ENCODE data around the gene RAB20. TPM values are rescaled to one million over a fixed set of nuclear protein-coding genes. Genes with fewer than 3 reads are reported as not detected.

Gene RAB20
- total RNA-seq, 2 experiments from 2014 or later = 6.9 to 7.2 TPM

DNA sequence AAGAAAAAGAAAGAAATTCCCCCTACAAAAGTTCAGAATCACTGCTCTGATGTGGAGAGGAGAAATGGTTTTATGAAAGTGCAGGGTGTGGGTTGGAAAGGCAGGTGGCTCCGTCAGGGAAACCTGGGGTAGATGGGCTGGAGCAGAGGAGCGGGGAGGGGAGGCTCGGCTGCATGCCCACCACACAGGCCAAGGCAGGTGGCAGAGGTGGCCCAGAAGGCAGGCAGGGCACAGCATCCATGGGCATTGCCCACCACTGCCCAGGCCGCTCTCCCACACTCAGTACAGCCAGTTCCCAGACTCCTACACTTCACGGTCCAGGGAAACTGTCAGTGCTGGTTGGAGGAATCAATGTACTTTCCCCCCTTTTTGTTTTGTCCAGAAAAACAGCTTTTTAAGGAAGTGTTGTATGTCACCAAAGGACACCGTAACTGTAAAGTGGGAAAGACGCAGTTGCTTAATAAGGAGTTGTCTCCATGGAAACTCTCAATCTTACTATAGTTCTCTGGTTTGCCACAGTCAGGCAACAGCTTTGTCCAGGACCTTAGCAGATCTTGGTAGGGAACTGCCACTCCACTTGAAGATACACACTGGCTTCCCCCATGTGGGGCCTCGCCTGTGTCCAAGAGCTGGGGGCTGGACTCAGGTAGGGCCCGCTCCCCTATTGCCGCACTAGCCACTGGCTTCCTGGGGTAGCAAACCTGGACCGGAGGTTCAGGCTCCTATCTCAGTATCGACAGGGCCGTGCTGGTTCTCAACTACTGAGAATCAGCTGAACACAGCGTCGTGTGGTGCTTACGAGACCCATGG is 82.9 kb downstream of the RAB20 start:
- Mint-ChIP-seq H3K27ac (no peak overlapping the region), H3K4me1 (no peaks in the 10 kb centered on the region), H3K36me3 (ENCODE audit: low read depth) (no peaks in the 10 kb centered on the region), H3K27me3 (peaks cover 5% of the 10 kb centered on the region), H3K4me3 (no peak overlapping the region), H3K9me3 (peaks cover 2% of the 10 kb centered on the region)
- no peak for DNase-seq
- ChIA-PET POLR2A (no interaction called here), CTCF (no interaction called here)

- DNase-seq = no peak
- peaks cover 5% of the 10 kb centered on the region for H3K27me3 Mint-ChIP-seq
- H3K27ac Mint-ChIP-seq = no peak overlapping the region
- CTCF ChIA-PET = no interaction called here
- no peaks in the 10 kb centered on the region for H3K4me1 Mint-ChIP-seq
- H3K4me3 Mint-ChIP-seq = no peak overlapping the region
- no peaks in the 10 kb centered on the region for H3K36me3 Mint-ChIP-seq (ENCODE audit: low read depth)
- peaks cover 2% of the 10 kb centered on the region for H3K9me3 Mint-ChIP-seq
- POLR2A ChIA-PET = no interaction called here
These were observed 83.7 kb downstream of the RAB20 start for GRCh38 chr13:110477706-110478245.

DNA sequence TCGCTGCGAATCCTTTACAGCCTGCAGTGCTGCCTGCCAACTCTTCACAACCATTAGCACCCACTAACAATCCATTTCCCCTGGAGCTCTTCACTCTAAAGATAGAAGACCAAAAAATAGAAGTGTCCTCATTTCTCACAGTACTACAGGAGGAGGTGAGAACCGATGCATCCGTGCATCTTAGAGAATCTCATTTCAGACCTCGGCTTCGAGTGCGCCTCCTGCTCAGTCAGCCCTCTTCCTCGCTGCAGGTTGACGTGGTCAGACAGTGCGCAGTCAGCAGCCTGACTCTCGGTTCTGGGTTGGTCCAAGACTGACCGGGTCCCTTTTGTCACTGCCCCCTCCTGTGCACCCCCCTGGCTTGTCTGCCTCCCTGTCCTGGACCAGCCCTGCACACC is 85.3 kb downstream of the RAB20 start:
- H3K27me3 Mint-ChIP-seq = peaks cover 8% of the 10 kb centered on the region
- H3K4me1 Mint-ChIP-seq = peaks cover 5% of the 10 kb centered on the region
- DNase-seq = no peak
- CTCF ChIA-PET = interaction anchor here (1.5 kb wide), 1 partner anchor 21 kb away, joined by 3 read pairs; no protein-coding TSS in a partner anchor
- H3K9me3 Mint-ChIP-seq = peaks cover 2% of the 10 kb centered on the region
- H3K4me3 Mint-ChIP-seq = no peak overlapping the region
- no peak overlapping the region for H3K27ac Mint-ChIP-seq
- H3K36me3 Mint-ChIP-seq (ENCODE audit: low read depth) = no peaks in the 10 kb centered on the region
- POLR2A ChIA-PET = no interaction called here

DNA sequence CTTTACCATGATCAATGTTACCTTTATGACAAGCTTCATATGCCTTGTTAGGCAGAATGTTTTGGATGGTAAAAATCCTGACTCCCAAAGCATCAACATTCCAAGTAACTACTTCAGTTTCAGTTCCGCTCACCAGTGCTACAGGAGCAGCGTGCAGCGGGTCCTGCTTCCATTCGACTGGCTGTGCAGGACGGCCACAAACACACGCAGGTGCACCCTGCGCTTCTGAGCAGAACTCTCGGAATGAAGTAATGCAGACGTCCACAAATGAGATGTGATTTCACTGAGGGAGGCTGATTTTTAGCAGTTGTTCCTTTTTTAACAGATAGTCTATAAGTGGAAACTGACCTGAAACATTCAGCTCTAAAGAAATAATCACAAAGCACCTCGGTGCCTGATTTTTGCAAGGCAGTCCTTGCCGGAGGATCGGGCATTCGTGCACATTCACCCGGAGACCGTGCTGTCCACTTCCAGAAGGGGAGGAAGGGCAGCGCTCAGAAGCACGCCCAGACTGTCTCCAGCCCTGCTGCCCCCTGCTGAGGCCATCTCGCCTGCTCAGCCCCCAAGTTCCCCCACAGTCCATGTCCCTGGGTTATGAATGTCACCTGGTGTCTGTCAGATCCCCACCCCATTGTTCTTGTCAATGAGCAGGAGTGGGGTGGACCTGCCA is 85.8 kb downstream of the RAB20 start:
- no peak overlapping the region for H3K4me3 Mint-ChIP-seq
- H3K27me3 Mint-ChIP-seq = peaks cover 8% of the 10 kb centered on the region
- no peaks in the 10 kb centered on the region for H3K36me3 Mint-ChIP-seq (ENCODE audit: low read depth)
- no peak overlapping the region for H3K27ac Mint-ChIP-seq
- peaks cover 5% of the 10 kb centered on the region for H3K4me1 Mint-ChIP-seq
- peaks cover 2% of the 10 kb centered on the region for H3K9me3 Mint-ChIP-seq
- POLR2A ChIA-PET = no interaction called here
- CTCF ChIA-PET = interaction anchor here (1.5 kb wide), 1 partner anchor 20 kb away, joined by 3 read pairs; no protein-coding TSS in a partner anchor
- no peak for DNase-seq

DNA sequence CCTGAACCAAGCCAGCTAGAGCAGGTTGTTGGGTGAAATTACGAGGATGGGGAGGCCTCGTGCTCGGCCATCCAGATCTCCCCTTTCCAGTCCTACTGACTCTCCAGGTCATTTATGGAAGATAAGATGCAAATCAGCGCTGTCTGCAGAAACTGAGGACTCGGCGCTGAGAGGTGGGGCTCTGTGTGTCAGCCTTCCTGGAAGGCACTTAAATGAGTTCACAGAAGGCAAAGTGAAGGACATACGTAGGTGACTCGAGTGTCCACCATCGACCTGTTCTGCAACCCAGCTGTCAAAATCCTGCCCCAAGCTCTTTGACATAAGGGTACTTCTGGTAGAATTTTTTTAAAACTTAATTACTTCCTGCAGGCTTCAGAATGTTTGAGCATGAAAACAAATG is 86.4 kb downstream of the RAB20 start:
- Mint-ChIP-seq H3K4me1 (peaks cover 5% of the 10 kb centered on the region), H3K4me3 (no peak overlapping the region), H3K27ac (no peak overlapping the region), H3K9me3 (peaks cover 2% of the 10 kb centered on the region), H3K36me3 (ENCODE audit: low read depth) (no peaks in the 10 kb centered on the region), H3K27me3 (peaks cover 6% of the 10 kb centered on the region)
- ChIA-PET POLR2A (no interaction called here), CTCF (interaction anchor here (1.5 kb wide), 1 partner anchor 20 kb away, joined by 3 read pairs; no protein-coding TSS in a partner anchor)
- DNase-seq = no peak

DNA sequence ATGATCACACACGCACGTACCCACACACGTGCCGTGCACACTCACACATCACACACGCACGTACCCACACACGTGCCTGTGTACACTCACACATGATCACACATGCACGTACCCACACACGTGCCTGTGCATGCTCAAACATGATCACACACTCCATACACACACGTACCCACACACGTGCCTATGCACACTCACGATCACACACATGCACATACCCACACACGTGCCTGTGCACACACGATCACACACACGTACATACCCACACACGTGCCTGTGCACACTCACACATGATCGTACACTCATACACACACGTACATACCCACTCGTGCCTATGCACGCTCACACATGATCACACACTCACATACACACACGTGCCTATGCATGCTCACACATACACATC is 86.8 kb downstream of the RAB20 start:
- Mint-ChIP-seq H3K9me3 (peaks cover 2% of the 10 kb centered on the region), H3K27me3 (peaks cover 6% of the 10 kb centered on the region), H3K4me1 (peaks cover 5% of the 10 kb centered on the region), H3K36me3 (ENCODE audit: low read depth) (no peaks in the 10 kb centered on the region), H3K27ac (no peak overlapping the region), H3K4me3 (no peak overlapping the region)
- POLR2A ChIA-PET = no interaction called here
- no peak for DNase-seq
- CTCF ChIA-PET = interaction anchor here (1.5 kb wide), 1 partner anchor 19 kb away, joined by 3 read pairs; no protein-coding TSS in a partner anchor

Other genes with a start within 250 kb of the RAB20 start
- 10 to 100 TPM; 29.6 to 30.8 TPM for gene NAXD, start 53.8 kb upstream of the RAB20 start, total RNA-seq
- gene CARS2, start 144.4 kb upstream of the RAB20 start, total RNA-seq = 10 to 100 TPM; 51.8 to 53.5 TPM
- gene ING1, start 152.0 kb upstream of the RAB20 start, total RNA-seq = 10 to 100 TPM; 23.0 to 23.7 TPM